Panc1 (cell line): Measurements from ENCODE around the gene COL4A2. TPM values are rescaled to one million over a fixed set of nuclear protein-coding genes. Genes with fewer than 3 reads are reported as not detected.
A peak's percentile ranks its signal among the peaks of the same experiment; 100 is the strongest.

Source experiments
- ATAC-seq: fragments of 200-7000 bp; cut with Tn5 transposase; 2 replicates; pipeline ENCODE4 v1.9.1; 2020; ENCODE audit warnings: mild to moderate bottlenecking, moderate library complexity
- BruUV-seq: library from RNA; stranded (reverse); fragments of 400-500 nt; replicated peaks from 2 replicates; lab custom pipeline; 2021; lab: Mats Ljungman, UMichigan
- CTCF ChIA-PET: fragments of 300-600 bp; sonication (Branson Sonifier 250); formaldehyde crosslinking; loops from one replicate; lab custom pipeline; 2022; ENCODE audit warnings: antibody characterized with exemption; lab: Charles Lee
- POLR2A ChIA-PET: fragments of 300-600 bp; sonication (Branson Sonifier 250); formaldehyde crosslinking; loops from one replicate; lab custom pipeline; 2022; ENCODE audit warnings: antibody characterized with exemption; lab: Charles Lee
- DNase-seq: peaks from one replicate; pipeline ENCODE4 v3.0.0-alpha.2; 2010; ENCODE audit warnings: low read depth, low spot score
- H3K27ac ChIP-seq: 2 replicates; pipeline ENCODE4 v1.5.1; 2011; ENCODE audit warnings: mild to moderate bottlenecking, low read length, inconsistent platforms
- H3K27me3 ChIP-seq: fragments of 200-500 bp; sonication (Bioruptor generic); 2 replicates; pipeline ENCODE4 v1.6.0; 2014; ENCODE audit warnings: low read length, inconsistent platforms; ENCODE audit not compliant: control insufficient read depth, insufficient read depth
- H3K36me3 ChIP-seq: fragments of 200-500 bp; sonication (Bioruptor generic); 2 replicates; pipeline ENCODE4 v1.5.1; 2014; ENCODE audit warnings: inconsistent platforms, mild to moderate bottlenecking, low read length, moderate library complexity; ENCODE audit not compliant: control insufficient read depth, insufficient read depth
- H3K4me1 ChIP-seq: 2 replicates; pipeline ENCODE4 v1.5.1; 2011; ENCODE audit warnings: inconsistent platforms, mild to moderate bottlenecking, low read length, moderate library complexity; ENCODE audit not compliant: control insufficient read depth, insufficient read depth
- H3K4me3 ChIP-seq, 2 experiments: 2 replicates each; pipeline ENCODE4 v1.5.1; 2011 to 2012; ENCODE audit warnings: low read depth in 2 of 2, low read length in 2 of 2, mild to moderate bottlenecking in 2 of 2, inconsistent platforms in 1 of 2, moderate library complexity in 1 of 2
- H3K9me3 ChIP-seq: fragments of 200-500 bp; sonication (Bioruptor generic); 2 replicates; pipeline ENCODE4 v1.5.1; 2014; ENCODE audit warnings: low read depth, mild to moderate bottlenecking, inconsistent platforms, low read length, moderate library complexity; ENCODE audit not compliant: control insufficient read depth, insufficient read depth
- CTCF ChIP-seq: fragments of 450-650 bp; IDR thresholded peaks from 2 replicates; pipeline ENCODE4 v1.5.1; 2017; ENCODE audit warnings: mild to moderate bottlenecking
- POLR2AphosphoS5 ChIP-seq: IDR thresholded peaks from 2 replicates; pipeline ENCODE4 v1.6.1; 2012; ENCODE audit warnings: mild to moderate bottlenecking, low read depth, low read length, moderate library complexity
- REST ChIP-seq, 2 experiments: IDR thresholded peaks; 2 replicates each; pipeline ENCODE4 v1.6.1; 2011 to 2012; ENCODE audit warnings: low read depth in 2 of 2, control low read depth in 1 of 2, low read length in 1 of 2, mild to moderate bottlenecking in 1 of 2, moderate library complexity in 1 of 2; ENCODE audit not compliant: insufficient read depth in 1 of 2
- SIN3A ChIP-seq: IDR thresholded peaks from 2 replicates; pipeline ENCODE4 v1.6.1; 2012; ENCODE audit warnings: low read depth, mild to moderate bottlenecking, low read length, moderate library complexity, borderline replicate concordance; ENCODE audit not compliant: insufficient read depth
- TCF7L2 ChIP-seq: IDR thresholded peaks from 2 replicates; pipeline ENCODE4 v1.6.1; 2011; ENCODE audit warnings: mild to moderate bottlenecking, low read depth, low read length, inconsistent platforms
- in situ Hi-C: cut with HindIII; loops from 2 replicates; pipeline ENCODE4 v1.10.0; 2016; ENCODE audit warnings: low sequenced_read_pairs, low pct_unique_long_range_greater_than_20kb
- intact Hi-C: fragments of 100-400 bp; cut with micrococcal nuclease; formaldehyde crosslinking; loops from one replicate; pipeline ENCODE4 v1.10.0; 2022; ENCODE audit not compliant: unreplicated experiment
- total RNA-seq: library from RNA; stranded (reverse); gene quantifications from one replicate; pipeline ENCODE4 v1.2.1, GENCODE V29; 2021; ENCODE audit not compliant: unreplicated experiment

COL4A2 gene
- total RNA-seq, 1 experiment from 2014 or later: 3.0 TPM

GRCh38 chr13:110523838-110524540 lies 216.9 kb downstream of the COL4A2 start:
- Histone ChIP-seq H3K36me3 (no peaks in the 10 kb centered on the region), H3K27ac (no peak overlapping the region), H3K4me3 (no peak overlapping the region), H3K4me1 (peaks cover 15% of the 10 kb centered on the region), H3K9me3 (no peaks in the 10 kb centered on the region), H3K27me3 (no peaks in the 10 kb centered on the region)
- in situ Hi-C loops (no loop called here), intact Hi-C loops (no loop called here)
- ChIA-PET CTCF (no interaction called here), POLR2A (no interaction called here)
- no TSS peak for BruUV-seq
- ATAC-seq (no peak), DNase-seq (no peak)
- no peak for TF ChIP-seq TCF7L2
- no peak for TF ChIP-seq CTCF
- no peak for TF ChIP-seq REST (IDR thresholded peaks at IDR 0.05; ENCODE audit: insufficient read depth in 1 of 2, low read depth in 2 of 2, low read length in 1 of 2)
- no peak for TF ChIP-seq POLR2AphosphoS5
- no peak for TF ChIP-seq SIN3A

- in situ Hi-C loops: no loop called here
- Histone ChIP-seq H3K4me3 (no peak overlapping the region), H3K4me1 (peaks cover 19% of the 10 kb centered on the region), H3K9me3 (no peaks in the 10 kb centered on the region), H3K27me3 (no peaks in the 10 kb centered on the region), H3K36me3 (no peaks in the 10 kb centered on the region), H3K27ac (no peak overlapping the region)
- ATAC-seq (peak; percentile 50), DNase-seq (no peak)
- TF ChIP-seq SIN3A (no peak), POLR2AphosphoS5 (no peak), CTCF (no peak), REST (IDR thresholded peaks at IDR 0.05; ENCODE audit: insufficient read depth in 1 of 2, low read depth in 2 of 2, low read length in 1 of 2) (no peak), TCF7L2 (no peak)
- no TSS peak for BruUV-seq
- intact Hi-C loops: no loop called here
- ChIA-PET POLR2A (interaction anchor here (0.6 kb wide), 1 partner anchor 74 kb away, joined by 6 read pairs; no protein-coding TSS in a partner anchor), CTCF (no interaction called here)
These were observed 217.6 kb downstream of the COL4A2 start for GRCh38 chr13:110524541-110525257.
